K562 (cell line): ENCODE data around the gene ARL6IP4. TPM values are rescaled to one million over a fixed set of nuclear protein-coding genes. Genes with fewer than 3 reads are reported as not detected.

Experiments
- ARID1B ChIP-seq: fragments of 450-650 bp; IDR thresholded peaks from 2 replicates; pipeline ENCODE4 v1.6.1; 2016; ENCODE audit warnings: antibody characterized with exemption, mild to moderate bottlenecking, inconsistent platforms
- ARID2 ChIP-seq: fragments of 450-650 bp; IDR thresholded peaks from 2 replicates; pipeline ENCODE4 v1.6.1; 2017; ENCODE audit warnings: antibody characterized with exemption, mild to moderate bottlenecking
- CBFA2T3 ChIP-seq: fragments of 450-650 bp; IDR thresholded peaks from 2 replicates; pipeline ENCODE4 v1.6.1; 2017
- CTBP1 ChIP-seq: fragments of 450-650 bp; IDR thresholded peaks from 2 replicates; pipeline ENCODE4 v1.6.1; 2016; ENCODE audit warnings: borderline replicate concordance
- ETV5 ChIP-seq: sonication (generic); formaldehyde crosslinking; IDR thresholded peaks from 2 replicates; pipeline ENCODE4 v1.4.0; 2020; ENCODE audit warnings: low read depth, mild to moderate bottlenecking, missing genetic modification reagents
- HDAC3 ChIP-seq: fragments of 450-650 bp; IDR thresholded peaks from 2 replicates; pipeline ENCODE4 v1.6.1; 2018; ENCODE audit warnings: borderline replicate concordance, mild to moderate bottlenecking, moderate library complexity; ENCODE audit not compliant: partially characterized antibody
- JUN ChIP-seq, 2 experiments: sonication (generic) in 1 of 2; formaldehyde crosslinking in 1 of 2; IDR thresholded peaks; 2 replicates each; pipeline versions ENCODE4 v1.6.1 to v1.8.0; 2012 to 2022; ENCODE audit warnings: borderline replicate concordance in 2 of 2, mild to moderate bottlenecking in 2 of 2, improper control_type of control experiment in 1 of 2, low read depth in 1 of 2, low read length in 1 of 2, missing genetic modification reagents in 1 of 2
- KLF1 ChIP-seq: fragments of 450-650 bp; IDR thresholded peaks from 2 replicates; pipeline ENCODE4 v1.6.1; 2016; ENCODE audit warnings: missing genetic modification characterization, missing compliant biosample characterization
- MTA2 ChIP-seq: fragments of 450-650 bp; IDR thresholded peaks from 2 replicates; pipeline ENCODE4 v1.6.1; 2016; ENCODE audit warnings: low read depth
- MTA3 ChIP-seq: fragments of 450-650 bp; formaldehyde crosslinking; IDR thresholded peaks from 2 replicates; pipeline ENCODE4 v1.6.1; 2017; ENCODE audit warnings: mild to moderate bottlenecking, borderline replicate concordance
- NCOA4 ChIP-seq: fragments of 450-650 bp; IDR thresholded peaks from 2 replicates; pipeline ENCODE4 v1.6.1; 2018; ENCODE audit warnings: mild to moderate bottlenecking; ENCODE audit not compliant: partially characterized antibody
- SP1 ChIP-seq: sonication (generic); formaldehyde crosslinking; IDR thresholded peaks from 2 replicates; pipeline ENCODE4 v1.8.1; 2022; ENCODE audit warnings: mild to moderate bottlenecking, missing genetic modification reagents
- SUPT5H ChIP-seq: fragments of 450-650 bp; IDR thresholded peaks from 2 replicates; pipeline ENCODE4 v1.6.1; 2016
- U2AF2 ChIP-seq: fragments of 200-400 bp; formaldehyde crosslinking; optimal IDR thresholded peaks from 2 replicates; pipeline ENCODE3; 2017; ENCODE audit warnings: low read depth, mild to moderate bottlenecking, low read length
- ZNF174 ChIP-seq: fragments of 250-450 bp; sonication (Bioruptor Pico); IDR thresholded peaks from 2 replicates; pipeline ENCODE4 v1.4.0; 2020; ENCODE audit warnings: mild to moderate bottlenecking
- ZNF175 ChIP-seq: fragments of 200-800 bp; sonication (Bioruptor generic); IDR thresholded peaks from 2 replicates; pipeline ENCODE4 v1.6.1; 2016; ENCODE audit warnings: low read depth, mild to moderate bottlenecking, missing genetic modification characterization, missing compliant biosample characterization
- ZNF408 ChIP-seq: fragments of 250-450 bp; sonication (Bioruptor Pico); IDR thresholded peaks from 2 replicates; pipeline ENCODE4 v1.4.0; 2020; ENCODE audit warnings: low read depth, mild to moderate bottlenecking, moderate library complexity
- ZNF431 ChIP-seq: sonication (generic); formaldehyde crosslinking; IDR thresholded peaks from 2 replicates; pipeline ENCODE4 v1.8.0; 2022; ENCODE audit warnings: mild to moderate bottlenecking, missing genetic modification reagents
- polyA plus RNA-seq, 8 experiments: library from polyadenylated mRNA; depleted of rRNA in 4 of 8; stranded (reverse) in 5 of 8; unstranded in 3 of 8; fragments of >200 nt; fragmentation: Nextera tagmentation in 2 of 8; fragmentation: Illumina TruSeq in 1 of 8; extraction: Ambion mirVana in 2 of 8; extraction: Trizol in 1 of 8; gene quantifications; 2 replicates each; pipeline versions ENCODE4 v1.2.1 to v1.2.3, GENCODE V29; 2011 to 2014; ENCODE audit warnings: inconsistent platforms in 1 of 8, missing spikeins in 1 of 8
- total RNA-seq, 7 experiments: library from RNA; depleted of rRNA in 6 of 7; stranded (reverse); fragments of >200 nt in 6 of 7; fragmentation: Illumina TruSeq in 2 of 7; extraction: Trizol in 2 of 7; gene quantifications; 2 replicates each; pipeline versions ENCODE4 v1.2.1 to v1.2.3, GENCODE V29; 2011 to 2021; ENCODE audit warnings: low replicate concordance in 1 of 7
- TF ChIP-seq, protein P1 (sequence below): fragments of 450-650 bp; IDR thresholded peaks from 2 replicates; pipeline ENCODE4 v1.7.1; 2018; ENCODE audit warnings: mild to moderate bottlenecking, low read depth; ENCODE audit not compliant: partially characterized antibody
- TF ChIP-seq, protein P2 (sequence below): fragments of 250-450 bp; sonication (Bioruptor Pico); IDR thresholded peaks from 2 replicates; pipeline ENCODE4 v1.5.0; 2021
- TF ChIP-seq, protein P3 (sequence below): conservative IDR thresholded peaks from 2 replicates; pipeline ENCODE4 v1.6.1; 2011; ENCODE audit warnings: low read depth, mild to moderate bottlenecking, low read length; ENCODE audit not compliant: control insufficient read depth

ARL6IP4 gene
- total and polyA plus RNA-seq, 9 of the 15 experiments (the other 6 are each of a cell fraction or from before 2014, with no cell fraction given) = 2.4 to 255 (median 151) TPM

DNA sequence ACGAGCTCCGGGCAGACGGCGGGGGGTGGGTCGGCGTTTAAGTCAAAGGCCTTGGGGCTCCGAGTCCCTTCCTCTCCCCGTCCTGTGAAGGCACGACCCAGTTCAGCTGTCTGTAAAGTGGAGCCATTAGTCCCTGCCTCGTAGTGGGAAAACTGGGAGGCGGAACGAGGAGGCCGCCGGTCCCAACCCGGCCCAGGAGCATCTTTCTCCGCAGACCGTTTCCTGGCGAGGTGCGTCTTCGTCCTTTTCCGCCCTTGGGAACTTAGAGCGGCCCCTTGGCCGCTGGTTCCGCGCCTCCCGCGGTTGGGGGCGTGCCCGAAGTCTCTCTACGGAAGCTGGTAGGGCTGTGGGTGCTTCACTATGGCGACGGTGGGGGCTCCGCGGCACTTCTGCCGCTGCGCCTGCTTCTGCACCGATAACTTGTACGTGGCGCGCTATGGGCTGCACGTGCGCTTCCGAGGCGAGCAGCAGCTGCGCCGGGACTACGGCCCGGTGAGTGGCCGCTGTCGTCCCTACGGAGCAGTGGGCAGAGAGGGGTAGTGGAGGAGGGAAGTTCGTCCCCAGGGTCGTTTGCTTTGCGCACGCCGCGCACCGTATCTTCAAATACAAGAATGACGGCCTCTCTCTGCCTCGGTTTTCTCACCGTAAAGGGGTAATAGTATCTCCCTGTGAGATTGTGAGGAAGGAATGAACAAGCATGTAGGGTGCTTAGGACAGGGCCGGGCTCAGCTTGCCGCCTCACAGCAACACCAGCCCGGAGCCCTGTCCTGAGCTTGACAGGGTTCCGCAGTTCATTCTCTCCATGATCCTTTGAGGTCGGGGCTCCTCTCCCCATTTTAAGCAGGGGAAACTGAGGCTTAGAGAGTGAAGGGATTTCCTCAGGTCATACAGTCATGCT is 5.3 kb upstream of the ARL6IP4 start, which contains the start of gene OGFOD2 (continued):
- no peak for TF ChIP-seq HDAC3
- TF ChIP-seq ZNF431 (CRISPR knock-in tag) = no peak
- peak; percentile 97 for TF ChIP-seq MTA3
- no peak for TF ChIP-seq U2AF2
- no peak for TF ChIP-seq ZNF174 (CRISPR knock-in tag)
- TF ChIP-seq ZNF175 (CRISPR knock-in tag) = no peak
- TF ChIP-seq, protein P1, sequence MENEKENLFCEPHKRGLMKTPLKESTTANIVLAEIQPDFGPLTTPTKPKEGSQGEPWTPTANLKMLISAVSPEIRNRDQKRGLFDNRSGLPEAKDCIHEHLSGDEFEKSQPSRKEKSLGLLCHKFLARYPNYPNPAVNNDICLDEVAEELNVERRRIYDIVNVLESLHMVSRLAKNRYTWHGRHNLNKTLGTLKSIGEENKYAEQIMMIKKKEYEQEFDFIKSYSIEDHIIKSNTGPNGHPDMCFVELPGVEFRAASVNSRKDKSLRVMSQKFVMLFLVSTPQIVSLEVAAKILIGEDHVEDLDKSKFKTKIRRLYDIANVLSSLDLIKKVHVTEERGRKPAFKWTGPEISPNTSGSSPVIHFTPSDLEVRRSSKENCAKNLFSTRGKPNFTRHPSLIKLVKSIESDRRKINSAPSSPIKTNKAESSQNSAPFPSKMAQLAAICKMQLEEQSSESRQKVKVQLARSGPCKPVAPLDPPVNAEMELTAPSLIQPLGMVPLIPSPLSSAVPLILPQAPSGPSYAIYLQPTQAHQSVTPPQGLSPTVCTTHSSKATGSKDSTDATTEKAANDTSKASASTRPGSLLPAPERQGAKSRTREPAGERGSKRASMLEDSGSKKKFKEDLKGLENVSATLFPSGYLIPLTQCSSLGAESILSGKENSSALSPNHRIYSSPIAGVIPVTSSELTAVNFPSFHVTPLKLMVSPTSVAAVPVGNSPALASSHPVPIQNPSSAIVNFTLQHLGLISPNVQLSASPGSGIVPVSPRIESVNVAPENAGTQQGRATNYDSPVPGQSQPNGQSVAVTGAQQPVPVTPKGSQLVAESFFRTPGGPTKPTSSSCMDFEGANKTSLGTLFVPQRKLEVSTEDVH = peak; percentile 11
- peak; percentile 82 for TF ChIP-seq SUPT5H
- peak; percentile 56; the same call in 1 of the 2 replicates for TF ChIP-seq SP1 (CRISPR knock-in tag)
- TF ChIP-seq NCOA4 = no peak
- 0 out of 2 replicates have a peak, but pooled peaks have one; percentile 21 for TF ChIP-seq ARID2
- TF ChIP-seq MTA2 = no peak
- TF ChIP-seq ZNF408 (CRISPR knock-in tag) = no peak
- TF ChIP-seq ARID1B = peak; percentile 13; the same call in 1 of the 2 replicates
- TF ChIP-seq KLF1 (tag) = peak; percentile 14; the same call in 1 of the 2 replicates
- TF ChIP-seq, protein P2, sequence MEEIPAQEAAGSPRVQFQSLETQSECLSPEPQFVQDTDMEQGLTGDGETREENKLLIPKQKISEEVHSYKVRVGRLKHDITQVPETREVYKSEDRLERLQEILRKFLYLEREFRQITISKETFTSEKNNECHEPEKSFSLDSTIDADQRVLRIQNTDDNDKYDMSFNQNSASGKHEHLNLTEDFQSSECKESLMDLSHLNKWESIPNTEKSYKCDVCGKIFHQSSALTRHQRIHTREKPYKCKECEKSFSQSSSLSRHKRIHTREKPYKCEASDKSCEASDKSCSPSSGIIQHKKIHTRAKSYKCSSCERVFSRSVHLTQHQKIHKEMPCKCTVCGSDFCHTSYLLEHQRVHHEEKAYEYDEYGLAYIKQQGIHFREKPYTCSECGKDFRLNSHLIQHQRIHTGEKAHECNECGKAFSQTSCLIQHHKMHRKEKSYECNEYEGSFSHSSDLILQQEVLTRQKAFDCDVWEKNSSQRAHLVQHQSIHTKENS (CRISPR knock-in tag) = no peak
- TF ChIP-seq, protein P3, sequence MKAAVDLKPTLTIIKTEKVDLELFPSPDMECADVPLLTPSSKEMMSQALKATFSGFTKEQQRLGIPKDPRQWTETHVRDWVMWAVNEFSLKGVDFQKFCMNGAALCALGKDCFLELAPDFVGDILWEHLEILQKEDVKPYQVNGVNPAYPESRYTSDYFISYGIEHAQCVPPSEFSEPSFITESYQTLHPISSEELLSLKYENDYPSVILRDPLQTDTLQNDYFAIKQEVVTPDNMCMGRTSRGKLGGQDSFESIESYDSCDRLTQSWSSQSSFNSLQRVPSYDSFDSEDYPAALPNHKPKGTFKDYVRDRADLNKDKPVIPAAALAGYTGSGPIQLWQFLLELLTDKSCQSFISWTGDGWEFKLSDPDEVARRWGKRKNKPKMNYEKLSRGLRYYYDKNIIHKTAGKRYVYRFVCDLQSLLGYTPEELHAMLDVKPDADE = 0 out of 2 replicates have a peak, but pooled peaks have one; percentile 45
- peak; percentile 51 for TF ChIP-seq CBFA2T3
- TF ChIP-seq JUN (IDR thresholded peaks at IDR 0.05; ENCODE audit: borderline replicate concordance, low read depth, low read length) = peak; percentile 9; the same call in 1 of the 2 replicates
- TF ChIP-seq JUN (CRISPR knock-in tag; IDR thresholded peaks at IDR 0.05; ENCODE audit: borderline replicate concordance) = peak; percentile 88
- TF ChIP-seq CTBP1 = peak; percentile 46; the same call in 1 of the 2 replicates
- 0 out of 2 replicates have a peak, but pooled peaks have one; percentile 53 for TF ChIP-seq ETV5 (CRISPR knock-in tag)
